ENCODE results near the gene PDLIM3. TPM values are rescaled to one million over a fixed set of nuclear protein-coding genes. Genes with fewer than 3 reads are reported as not detected.

PDLIM3 gene
- total RNA-seq, 1 donor from 2014 or later: 2.5 TPM

Other genes with a start within 250 kb of the PDLIM3 start
- 0.55 and 0.67 TPM in 2 replicates for gene LRP2BP, start 139.6 kb downstream of the PDLIM3 start, total RNA-seq
- 23.0 and 23.4 TPM in 2 replicates for gene ANKRD37, start 138.7 kb downstream of the PDLIM3 start, total RNA-seq
- gene UFSP2, start 109.5 kb downstream of the PDLIM3 start, total RNA-seq: 26.4 and 34.5 TPM in 2 replicates
- not detected in 2 replicates for gene CCDC110, start 63.8 kb downstream of the PDLIM3 start, total RNA-seq

Data from activated T-helper 2 cell treated with anti-CD3 and anti-CD28 coated beads, Interferon-gamma antibody, Interleukin-2, Interleukin-4, amounts not matched to agents 10 μg/mL and 5 μg/mL and 100 μg/mL, durations not matched to agents 14 hours and 24 hours and 36 hours (primary cell).